Astrocyte of the spinal cord (primary cell): ENCODE data around the gene CTTNBP2NL.
"Not testable (repeated sequence)": the region's sequence is repeated elsewhere in the genome, so short reads cannot be mapped to it uniquely, and the experiment has no call there.

Source experiments
- DNase-seq: peaks from one replicate; pipeline ENCODE4 v3.0.0; 2011; ENCODE audit warnings: low read depth, low spot score
- H3K4me3 ChIP-seq: 2 replicates; pipeline ENCODE4 v1.5.1; 2011; ENCODE audit warnings: low read depth, mild to moderate bottlenecking, low read length, moderate library complexity
- CTCF ChIP-seq: IDR thresholded peaks from 2 replicates; pipeline ENCODE4 v1.5.1; 2012; ENCODE audit warnings: low read depth, mild to moderate bottlenecking, low read length, inconsistent platforms
- in situ Hi-C: cut with HindIII; loops from 2 replicates; pipeline ENCODE4 v1.10.0; 2017; ENCODE audit warnings: low sequenced_read_pairs

Gene CTTNBP2NL

GRCh38 chr1:112386024-112386723, 9.8 kb upstream of the CTTNBP2NL start:
- no peak for DNase-seq
- in situ Hi-C loops, result no loop called here
- TF ChIP-seq CTCF, result no peak

GRCh38 chr1:112386731-112387346, 9.2 kb upstream of the CTTNBP2NL start:
- DNase-seq, result no peak
- no peak overlapping the region for H3K4me3 ChIP-seq
- TF ChIP-seq CTCF, result no peak
- in situ Hi-C loops, result no loop called here

More at GRCh38 chr1:112386024-112386723, 9.8 kb upstream of the CTTNBP2NL start:
- no peak overlapping the region for H3K4me3 ChIP-seq

GRCh38 chr1:112387807-112388206, 8.2 kb upstream of the CTTNBP2NL start:
- in situ Hi-C loops, result no loop called here
- DNase-seq, result no peak
- no peak overlapping the region for H3K4me3 ChIP-seq
- no peak for TF ChIP-seq CTCF

- TF ChIP-seq CTCF, result no peak
- in situ Hi-C loops, result no loop called here
- DNase-seq, result peak; percentile 87
- H3K4me3 ChIP-seq, result no peak overlapping the region
Observed at GRCh38 chr1:112388436-112388835, 7.6 kb upstream of the CTTNBP2NL start.

- no peak for DNase-seq
- in situ Hi-C loops, result no loop called here
- no peak for TF ChIP-seq CTCF
- no peak overlapping the region for H3K4me3 ChIP-seq
Observed at GRCh38 chr1:112389689-112390088, 6.3 kb upstream of the CTTNBP2NL start.

GRCh38 chr1:112390335-112390734, 5.7 kb upstream of the CTTNBP2NL start:
- in situ Hi-C loops, H3K4me3 ChIP-seq, DNase-seq: not testable (repeated sequence)
